HepG2 (cell line): ENCODE results near the gene HSPA14. TPM values are rescaled to one million over a fixed set of nuclear protein-coding genes. Genes with fewer than 3 reads are reported as not detected.

Experiments used
- ARNTL ChIP-seq: sonication (generic); formaldehyde crosslinking; IDR thresholded peaks from 2 replicates; pipeline ENCODE4 v1.4.0; 2020; ENCODE audit warnings: mild to moderate bottlenecking, missing genetic modification reagents
- CBFB ChIP-seq: sonication (generic); formaldehyde crosslinking; IDR thresholded peaks from 2 replicates; pipeline ENCODE4 v1.4.0; 2020; ENCODE audit warnings: missing genetic modification reagents
- CCAR2 ChIP-seq: fragments of 200-400 bp; formaldehyde crosslinking; optimal IDR thresholded peaks from 2 replicates; pipeline ENCODE3; 2018; ENCODE audit warnings: low read depth, mild to moderate bottlenecking, low read length, moderate library complexity
- CREB1 ChIP-seq, 2 experiments: fragments of 450-650 bp in 1 of 2; IDR thresholded peaks; 2 replicates each; pipeline ENCODE4 v1.6.1; 2016 to 2017; ENCODE audit warnings: control low read depth in 1 of 2, mild to moderate bottlenecking in 1 of 2, missing compliant biosample characterization in 1 of 2, missing genetic modification characterization in 1 of 2
- SMARCE1 ChIP-seq: fragments of 450-650 bp; IDR thresholded peaks from 2 replicates; pipeline ENCODE4 v1.6.1; 2017; ENCODE audit warnings: borderline replicate concordance
- ZNF720 ChIP-seq: sonication (generic); formaldehyde crosslinking; IDR thresholded peaks from 2 replicates; pipeline ENCODE4 v1.4.0; 2020; ENCODE audit warnings: missing genetic modification reagents
- polyA plus RNA-seq, 8 experiments: library from polyadenylated mRNA; depleted of rRNA in 3 of 8; stranded (reverse) in 7 of 8; unstranded in 1 of 8; fragments of >200 nt; fragmentation: Illumina TruSeq in 4 of 8; extraction: Trizol in 4 of 8; gene quantifications; 2 replicates each; pipeline versions ENCODE4 v1.2.1 to v1.2.3, GENCODE V29; 2011 to 2016; ENCODE audit warnings: low read depth in 4 of 8, missing spikeins in 1 of 8, mixed read lengths in 1 of 8; ENCODE audit not compliant: insufficient read depth in 1 of 8
- total RNA-seq, 5 experiments: library from RNA; depleted of rRNA; stranded (reverse); fragments of >200 nt; fragmentation: Illumina TruSeq; extraction: Trizol; gene quantifications; 2 replicates each; pipeline ENCODE4 v1.2.3, GENCODE V29; 2016; ENCODE audit warnings: low read depth in 1 of 5
- TF ChIP-seq, protein P1 (sequence below): sonication (generic); formaldehyde crosslinking; IDR thresholded peaks from 2 replicates; pipeline ENCODE4 v1.4.0; 2020; ENCODE audit warnings: mild to moderate bottlenecking, missing genetic modification reagents
- TF ChIP-seq, protein P2 (sequence below): sonication (generic); formaldehyde crosslinking; IDR thresholded peaks from 2 replicates; pipeline ENCODE4 v1.5.1; 2020; ENCODE audit warnings: mild to moderate bottlenecking, missing genetic modification reagents, borderline replicate concordance
- TF ChIP-seq, protein P3 (sequence below): sonication (generic); formaldehyde crosslinking; IDR thresholded peaks from 2 replicates; pipeline ENCODE4 v1.9.0; 2021; ENCODE audit warnings: missing genetic modification reagents, borderline replicate concordance

HSPA14 gene
- total and polyA plus RNA-seq, 2 of the 13 experiments (the other 11 are each of a cell fraction or from before 2014, with no cell fraction given): 10.7 to 29.8 TPM

GRCh38 chr10:14878266-14879123 lies 40.4 kb downstream of the HSPA14 start, which contains the start of gene SUV39H2 (continued):
- TF ChIP-seq, protein P1, sequence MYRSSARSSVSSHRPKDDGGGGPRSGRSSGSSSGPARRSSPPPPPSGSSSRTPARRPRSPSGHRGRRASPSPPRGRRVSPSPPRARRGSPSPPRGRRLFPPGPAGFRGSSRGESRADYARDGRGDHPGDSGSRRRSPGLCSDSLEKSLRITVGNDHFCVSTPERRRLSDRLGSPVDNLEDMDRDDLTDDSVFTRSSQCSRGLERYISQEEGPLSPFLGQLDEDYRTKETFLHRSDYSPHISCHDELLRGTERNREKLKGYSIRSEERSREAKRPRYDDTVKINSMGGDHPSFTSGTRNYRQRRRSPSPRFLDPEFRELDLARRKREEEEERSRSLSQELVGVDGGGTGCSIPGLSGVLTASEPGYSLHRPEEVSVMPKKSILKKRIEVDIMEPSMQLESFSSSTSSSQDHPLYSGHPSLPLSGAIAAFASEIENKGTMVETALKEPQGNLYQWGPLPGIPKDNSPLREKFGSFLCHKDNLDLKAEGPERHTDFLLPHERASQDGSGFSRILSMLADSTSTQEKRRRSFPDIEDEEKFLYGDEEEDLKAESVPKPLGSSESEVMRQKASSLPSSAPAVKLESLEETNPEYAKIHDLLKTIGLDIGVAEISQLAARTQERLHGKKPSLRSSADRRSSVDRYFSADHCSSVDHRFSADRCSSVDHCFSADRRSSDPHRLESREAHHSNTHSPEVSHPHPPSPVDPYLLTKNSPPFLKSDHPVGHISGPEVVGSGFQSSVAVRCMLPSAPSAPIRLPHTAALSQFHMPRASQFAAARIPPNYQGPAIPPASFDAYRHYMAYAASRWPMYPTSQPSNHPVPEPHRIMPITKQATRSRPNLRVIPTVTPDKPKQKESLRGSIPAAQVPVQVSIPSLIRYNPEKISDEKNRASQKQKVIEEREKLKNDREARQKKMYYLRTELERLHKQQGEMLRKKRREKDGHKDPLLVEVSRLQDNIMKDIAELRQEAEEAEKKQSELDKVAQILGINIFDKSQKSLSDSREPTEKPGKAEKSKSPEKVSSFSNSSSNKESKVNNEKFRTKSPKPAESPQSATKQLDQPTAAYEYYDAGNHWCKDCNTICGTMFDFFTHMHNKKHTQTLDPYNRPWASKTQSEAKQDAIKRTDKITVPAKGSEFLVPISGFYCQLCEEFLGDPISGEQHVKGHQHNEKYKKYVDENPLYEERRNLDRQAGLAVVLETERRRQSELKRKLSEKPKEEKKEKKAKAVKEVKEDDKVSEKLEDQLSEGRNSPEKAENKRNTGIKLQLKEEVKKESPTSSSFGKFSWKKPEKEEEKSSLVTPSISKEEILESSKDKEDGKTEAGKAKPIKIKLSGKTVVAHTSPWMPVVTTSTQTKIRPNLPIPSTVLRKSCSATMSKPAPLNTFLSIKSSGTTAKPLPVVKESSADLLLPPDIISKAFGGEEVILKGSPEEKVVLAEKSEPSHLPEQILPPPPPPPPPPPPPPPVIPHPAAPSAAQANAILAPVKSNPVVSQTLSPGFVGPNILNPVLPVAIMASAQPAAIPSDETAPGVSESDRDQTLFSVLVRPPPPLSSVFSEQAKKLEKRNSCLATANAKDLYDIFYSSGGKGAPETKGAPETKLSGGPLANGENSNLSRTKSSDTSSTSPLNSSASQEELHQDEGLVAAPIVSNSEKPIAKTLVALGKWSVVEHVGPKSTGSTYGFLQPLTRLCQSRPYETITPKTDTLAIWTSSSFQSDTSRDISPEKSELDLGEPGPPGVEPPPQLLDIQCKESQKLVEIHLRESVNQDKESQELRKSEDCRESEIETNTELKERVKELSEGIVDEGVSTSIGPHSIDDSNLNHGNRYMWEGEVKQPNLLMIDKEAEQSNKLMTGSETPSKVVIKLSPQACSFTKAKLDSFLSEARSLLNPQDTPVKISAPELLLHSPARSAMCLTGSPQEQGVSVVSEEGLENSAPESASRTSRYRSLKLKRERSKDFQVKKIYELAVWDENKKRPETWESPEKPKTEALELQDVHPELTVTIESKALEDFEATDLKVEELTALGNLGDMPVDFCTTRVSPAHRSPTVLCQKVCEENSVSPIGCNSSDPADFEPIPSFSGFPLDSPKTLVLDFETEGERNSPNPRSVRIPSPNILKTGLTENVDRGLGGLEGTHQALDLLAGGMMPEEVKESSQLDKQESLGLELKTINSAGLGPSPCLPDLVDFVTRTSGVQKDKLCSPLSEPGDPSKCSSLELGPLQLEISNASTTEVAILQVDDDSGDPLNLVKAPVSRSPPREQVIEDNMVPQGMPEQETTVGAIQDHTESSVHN (CRISPR knock-in tag): no peak
- peak; percentile 96 for TF ChIP-seq CREB1 (IDR thresholded peaks at IDR 0.05)
- no peak for TF ChIP-seq CREB1 (CRISPR knock-in tag; IDR thresholded peaks at IDR 0.05)
- TF ChIP-seq, protein P2, sequence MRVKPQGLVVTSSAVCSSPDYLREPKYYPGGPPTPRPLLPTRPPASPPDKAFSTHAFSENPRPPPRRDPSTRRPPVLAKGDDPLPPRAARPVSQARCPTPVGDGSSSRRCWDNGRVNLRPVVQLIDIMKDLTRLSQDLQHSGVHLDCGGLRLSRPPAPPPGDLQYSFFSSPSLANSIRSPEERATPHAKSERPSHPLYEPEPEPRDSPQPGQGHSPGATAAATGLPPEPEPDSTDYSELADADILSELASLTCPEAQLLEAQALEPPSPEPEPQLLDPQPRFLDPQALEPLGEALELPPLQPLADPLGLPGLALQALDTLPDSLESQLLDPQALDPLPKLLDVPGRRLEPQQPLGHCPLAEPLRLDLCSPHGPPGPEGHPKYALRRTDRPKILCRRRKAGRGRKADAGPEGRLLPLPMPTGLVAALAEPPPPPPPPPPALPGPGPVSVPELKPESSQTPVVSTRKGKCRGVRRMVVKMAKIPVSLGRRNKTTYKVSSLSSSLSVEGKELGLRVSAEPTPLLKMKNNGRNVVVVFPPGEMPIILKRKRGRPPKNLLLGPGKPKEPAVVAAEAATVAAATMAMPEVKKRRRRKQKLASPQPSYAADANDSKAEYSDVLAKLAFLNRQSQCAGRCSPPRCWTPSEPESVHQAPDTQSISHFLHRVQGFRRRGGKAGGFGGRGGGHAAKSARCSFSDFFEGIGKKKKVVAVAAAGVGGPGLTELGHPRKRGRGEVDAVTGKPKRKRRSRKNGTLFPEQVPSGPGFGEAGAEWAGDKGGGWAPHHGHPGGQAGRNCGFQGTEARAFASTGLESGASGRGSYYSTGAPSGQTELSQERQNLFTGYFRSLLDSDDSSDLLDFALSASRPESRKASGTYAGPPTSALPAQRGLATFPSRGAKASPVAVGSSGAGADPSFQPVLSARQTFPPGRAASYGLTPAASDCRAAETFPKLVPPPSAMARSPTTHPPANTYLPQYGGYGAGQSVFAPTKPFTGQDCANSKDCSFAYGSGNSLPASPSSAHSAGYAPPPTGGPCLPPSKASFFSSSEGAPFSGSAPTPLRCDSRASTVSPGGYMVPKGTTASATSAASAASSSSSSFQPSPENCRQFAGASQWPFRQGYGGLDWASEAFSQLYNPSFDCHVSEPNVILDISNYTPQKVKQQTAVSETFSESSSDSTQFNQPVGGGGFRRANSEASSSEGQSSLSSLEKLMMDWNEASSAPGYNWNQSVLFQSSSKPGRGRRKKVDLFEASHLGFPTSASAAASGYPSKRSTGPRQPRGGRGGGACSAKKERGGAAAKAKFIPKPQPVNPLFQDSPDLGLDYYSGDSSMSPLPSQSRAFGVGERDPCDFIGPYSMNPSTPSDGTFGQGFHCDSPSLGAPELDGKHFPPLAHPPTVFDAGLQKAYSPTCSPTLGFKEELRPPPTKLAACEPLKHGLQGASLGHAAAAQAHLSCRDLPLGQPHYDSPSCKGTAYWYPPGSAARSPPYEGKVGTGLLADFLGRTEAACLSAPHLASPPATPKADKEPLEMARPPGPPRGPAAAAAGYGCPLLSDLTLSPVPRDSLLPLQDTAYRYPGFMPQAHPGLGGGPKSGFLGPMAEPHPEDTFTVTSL (CRISPR knock-in tag): no peak
- TF ChIP-seq ZNF720: no peak
- TF ChIP-seq CCAR2: no peak
- TF ChIP-seq CBFB: peak; percentile 82
- TF ChIP-seq ARNTL (CRISPR knock-in tag): no peak; the same call in 1 of the 2 replicates
- TF ChIP-seq, protein P3, sequence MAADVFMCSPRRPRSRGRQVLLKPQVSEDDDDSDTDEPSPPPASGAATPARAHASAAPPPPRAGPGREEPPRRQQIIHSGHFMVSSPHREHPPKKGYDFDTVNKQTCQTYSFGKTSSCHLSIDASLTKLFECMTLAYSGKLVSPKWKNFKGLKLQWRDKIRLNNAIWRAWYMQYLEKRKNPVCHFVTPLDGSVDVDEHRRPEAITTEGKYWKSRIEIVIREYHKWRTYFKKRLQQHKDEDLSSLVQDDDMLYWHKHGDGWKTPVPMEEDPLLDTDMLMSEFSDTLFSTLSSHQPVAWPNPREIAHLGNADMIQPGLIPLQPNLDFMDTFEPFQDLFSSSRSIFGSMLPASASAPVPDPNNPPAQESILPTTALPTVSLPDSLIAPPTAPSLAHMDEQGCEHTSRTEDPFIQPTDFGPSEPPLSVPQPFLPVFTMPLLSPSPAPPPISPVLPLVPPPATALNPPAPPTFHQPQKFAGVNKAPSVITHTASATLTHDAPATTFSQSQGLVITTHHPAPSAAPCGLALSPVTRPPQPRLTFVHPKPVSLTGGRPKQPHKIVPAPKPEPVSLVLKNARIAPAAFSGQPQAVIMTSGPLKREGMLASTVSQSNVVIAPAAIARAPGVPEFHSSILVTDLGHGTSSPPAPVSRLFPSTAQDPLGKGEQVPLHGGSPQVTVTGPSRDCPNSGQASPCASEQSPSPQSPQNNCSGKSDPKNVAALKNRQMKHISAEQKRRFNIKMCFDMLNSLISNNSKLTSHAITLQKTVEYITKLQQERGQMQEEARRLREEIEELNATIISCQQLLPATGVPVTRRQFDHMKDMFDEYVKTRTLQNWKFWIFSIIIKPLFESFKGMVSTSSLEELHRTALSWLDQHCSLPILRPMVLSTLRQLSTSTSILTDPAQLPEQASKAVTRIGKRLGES (CRISPR knock-in tag): 0 out of 2 replicates have a peak, but pooled peaks have one; percentile 32
- no peak for TF ChIP-seq SMARCE1
